ENCODE results near the gene CCDC12.

CCDC12 gene

GRCh38 chr3:46904303-46905212 lies 72.0 kb downstream of the CCDC12 start:
- DNase-seq (ENCODE audit: low read depth): no peak

GRCh38 chr3:46903341-46904302 lies 72.9 kb downstream of the CCDC12 start:
- DNase-seq (ENCODE audit: low read depth): no peak

- DNase-seq (ENCODE audit: low read depth): no peak
Measured at GRCh38 chr3:46902188-46902631, 74.3 kb downstream of the CCDC12 start.

GRCh38 chr3:46901591-46902187 lies 74.9 kb downstream of the CCDC12 start:
- no peak for DNase-seq (ENCODE audit: low read depth)

GRCh38 chr3:46901061-46901460 lies 75.5 kb downstream of the CCDC12 start:
- no peak for DNase-seq (ENCODE audit: low read depth)

GRCh38 chr3:46900356-46900755 lies 76.2 kb downstream of the CCDC12 start:
- no peak for DNase-seq (ENCODE audit: low read depth)

GRCh38 chr3:46900007-46900292 lies 76.6 kb downstream of the CCDC12 start:
- no peak for DNase-seq (ENCODE audit: low read depth)

- no peak for DNase-seq (ENCODE audit: low read depth)
Measured at GRCh38 chr3:46899151-46900006, 77.2 kb downstream of the CCDC12 start.

- no peak for DNase-seq (ENCODE audit: low read depth)
Measured at GRCh38 chr3:46898321-46899150, 78.0 kb downstream of the CCDC12 start.

GRCh38 chr3:46897829-46898320 lies 78.7 kb downstream of the CCDC12 start:
- no peak for DNase-seq (ENCODE audit: low read depth)

GRCh38 chr3:46897031-46897430 lies 79.5 kb downstream of the CCDC12 start:
- no peak for DNase-seq (ENCODE audit: low read depth)

- DNase-seq (ENCODE audit: low read depth): no peak
Measured at GRCh38 chr3:46896386-46896785, 80.2 kb downstream of the CCDC12 start.

- DNase-seq (ENCODE audit: low read depth): no peak
Measured at GRCh38 chr3:46895761-46896160, 80.8 kb downstream of the CCDC12 start.

- peak; percentile 73 for DNase-seq (ENCODE audit: low read depth)
Measured at GRCh38 chr3:46895204-46895660, 81.3 kb downstream of the CCDC12 start.

GRCh38 chr3:46894256-46894655 lies 82.3 kb downstream of the CCDC12 start:
- no peak for DNase-seq (ENCODE audit: low read depth)

- DNase-seq (ENCODE audit: low read depth): no peak
Measured at GRCh38 chr3:46893763-46894162, 82.8 kb downstream of the CCDC12 start.

GRCh38 chr3:46893146-46893748 lies 83.3 kb downstream of the CCDC12 start:
- no peak for DNase-seq (ENCODE audit: low read depth)

- no peak for DNase-seq (ENCODE audit: low read depth)
Measured at GRCh38 chr3:46892285-46893145, 84.0 kb downstream of the CCDC12 start.

- no peak for DNase-seq (ENCODE audit: low read depth)
Measured at GRCh38 chr3:46891132-46891531, 85.4 kb downstream of the CCDC12 start.

All from stimulated activated CD8-positive, alpha-beta memory T cell treated with anti-CD3 and anti-CD28 coated beads, Interleukin-7, amount 100 ng/mL, for 24 hours (primary cell).